WTC11 (cell line): ENCODE results near the gene PCBP3. TPM values are rescaled to one million over a fixed set of nuclear protein-coding genes. Genes with fewer than 3 reads are reported as not detected.

Experiments used
- ATAC-seq: fragments of 200-7000 bp; cut with Tn5 transposase; 2 replicates; pipeline ENCODE4 v1.10.0; 2021; ENCODE audit warnings: mild to moderate bottlenecking, moderate library complexity
- CTCF ChIA-PET: fragments of 300-600 bp; sonication (Branson Sonifier 250); formaldehyde crosslinking; loops from one replicate; lab custom pipeline; 2021; ENCODE audit warnings: antibody characterized with exemption; lab: Charles Lee
- POLR2A ChIA-PET: fragments of 350-600 bp; sonication (Branson Sonifier 250); formaldehyde crosslinking; loops from one replicate; lab custom pipeline; 2021; ENCODE audit warnings: antibody characterized with exemption; lab: Charles Lee
- DNase-seq: peaks from one replicate; pipeline ENCODE4 v3.0.0; 2021; ENCODE audit warnings: low spot score
- H3K27ac Mint-ChIP-seq: 2 replicates; pipeline ENCODE4 v1.8.0; 2021; ENCODE audit warnings: mixed read lengths
- H3K27me3 Mint-ChIP-seq: 2 replicates; pipeline ENCODE4 v1.8.0; 2021; ENCODE audit warnings: low read depth, mild to moderate bottlenecking, moderate library complexity, mixed read lengths
- H3K36me3 Mint-ChIP-seq: 2 replicates; pipeline ENCODE4 v1.8.0; 2021; ENCODE audit warnings: mixed read lengths
- H3K4me1 Mint-ChIP-seq: 2 replicates; pipeline ENCODE4 v1.8.0; 2022; ENCODE audit warnings: mixed read lengths
- H3K4me3 Mint-ChIP-seq: 2 replicates; pipeline ENCODE4 v1.8.0; 2021; ENCODE audit warnings: mild to moderate bottlenecking, moderate library complexity, mixed read lengths
- H3K9me3 Mint-ChIP-seq: 2 replicates; pipeline ENCODE4 v1.8.0; 2021; ENCODE audit warnings: mixed read lengths
- ESRRA ChIP-seq: sonication (generic); formaldehyde crosslinking; IDR thresholded peaks from 2 replicates; pipeline ENCODE4 v1.8.1; 2022; ENCODE audit warnings: mild to moderate bottlenecking, missing genetic modification reagents, borderline replicate concordance
- JAZF1 ChIP-seq: fragments of 250-450 bp; sonication (Bioruptor Pico); IDR thresholded peaks from 2 replicates; pipeline ENCODE4 v1.9.0; 2021; ENCODE audit warnings: moderate library complexity, mild to moderate bottlenecking, inconsistent platforms
- NFE2L1 ChIP-seq: sonication (generic); formaldehyde crosslinking; IDR thresholded peaks from 2 replicates; pipeline ENCODE4 v1.8.1; 2023; ENCODE audit warnings: missing genetic modification reagents
- NR3C1 ChIP-seq: sonication (generic); formaldehyde crosslinking; conservative IDR thresholded peaks from 2 replicates; pipeline ENCODE4 v1.8.1; 2023; ENCODE audit warnings: low read depth, mild to moderate bottlenecking, missing genetic modification reagents
- PRRX2 ChIP-seq: fragments of 250-450 bp; sonication (Bioruptor Pico); IDR thresholded peaks from 2 replicates; pipeline ENCODE4 v1.8.0; 2021; ENCODE audit warnings: mild to moderate bottlenecking
- SP1 ChIP-seq: sonication (generic); formaldehyde crosslinking; conservative IDR thresholded peaks from 2 replicates; pipeline ENCODE4 v1.8.1; 2022; ENCODE audit warnings: missing genetic modification reagents
- TCF7 ChIP-seq: sonication (generic); formaldehyde crosslinking; IDR thresholded peaks from 2 replicates; pipeline ENCODE4 v1.8.0; 2022; ENCODE audit warnings: mild to moderate bottlenecking, low read depth, missing genetic modification reagents, moderate library complexity
- ZBTB21 ChIP-seq: sonication (generic); formaldehyde crosslinking; IDR thresholded peaks from 2 replicates; pipeline ENCODE4 v1.8.1; 2023; ENCODE audit warnings: mild to moderate bottlenecking, missing genetic modification reagents, borderline replicate concordance
- ZBTB43 ChIP-seq: sonication (generic); formaldehyde crosslinking; IDR thresholded peaks from 2 replicates; pipeline ENCODE4 v1.8.1; 2023; ENCODE audit warnings: mild to moderate bottlenecking, missing genetic modification reagents
- ZNF121 ChIP-seq: sonication (generic); formaldehyde crosslinking; IDR thresholded peaks from 2 replicates; pipeline ENCODE4 v1.8.0; 2023; ENCODE audit warnings: missing genetic modification reagents
- ZNF317 ChIP-seq: sonication (generic); formaldehyde crosslinking; IDR thresholded peaks from 2 replicates; pipeline ENCODE4 v1.8.1; 2023; ENCODE audit warnings: low read depth, mild to moderate bottlenecking, moderate library complexity, missing genetic modification reagents, borderline replicate concordance
- ZNF416 ChIP-seq: fragments of 250-450 bp; sonication (Bioruptor Pico); IDR thresholded peaks from 2 replicates; pipeline ENCODE4 v1.9.0; 2021; ENCODE audit warnings: mild to moderate bottlenecking, inconsistent platforms
- ZNF671 ChIP-seq: fragments of 250-450 bp; sonication (Bioruptor Pico); IDR thresholded peaks from 2 replicates; pipeline ENCODE4 v1.8.0; 2021; ENCODE audit warnings: mild to moderate bottlenecking
- total RNA-seq: library from RNA; stranded (reverse); gene quantifications from 3 replicates; pipeline ENCODE4 v1.2.3, GENCODE V29; 2021
- TF ChIP-seq, protein P1 (sequence below): sonication (generic); formaldehyde crosslinking; conservative IDR thresholded peaks from 2 replicates; pipeline ENCODE4 v1.8.1; 2023; ENCODE audit warnings: mild to moderate bottlenecking, low read depth, missing genetic modification reagents, moderate library complexity
- TF ChIP-seq, protein P2 (sequence below): sonication (generic); formaldehyde crosslinking; IDR thresholded peaks from 2 replicates; pipeline ENCODE4 v1.8.0; 2023; ENCODE audit warnings: missing genetic modification reagents
- TF ChIP-seq, protein P3 (sequence below): sonication (generic); formaldehyde crosslinking; IDR thresholded peaks from 2 replicates; pipeline ENCODE4 v1.8.0; 2022; ENCODE audit warnings: missing genetic modification reagents
- TF ChIP-seq, protein P4 (sequence below): sonication (generic); formaldehyde crosslinking; IDR thresholded peaks from 2 replicates; pipeline ENCODE4 v1.8.1; 2022; ENCODE audit warnings: mild to moderate bottlenecking, moderate library complexity, missing genetic modification reagents

The PCBP3 gene
- total RNA-seq, 1 experiment from 2014 or later: 8.5 TPM

GRCh38 chr21:45826676-45827301 lies 183.3 kb downstream of the PCBP3 start:
- ChIA-PET CTCF (no interaction called here), POLR2A (no interaction called here)
- TF ChIP-seq ESRRA (CRISPR knock-in tag) (no peak), NFE2L1 (CRISPR knock-in tag) (no peak), SP1 (CRISPR knock-in tag) (no peak), PRRX2 (CRISPR knock-in tag) (no peak), ZNF121 (no peak), ZBTB21 (CRISPR knock-in tag) (no peak), ZBTB43 (CRISPR knock-in tag) (no peak), ZNF671 (no peak), NR3C1 (CRISPR knock-in tag) (no peak), ZNF416 (CRISPR knock-in tag) (no peak), TCF7 (no peak), JAZF1 (CRISPR knock-in tag) (no peak), ZNF317 (CRISPR knock-in tag) (no peak)
- TF ChIP-seq, protein P1, sequence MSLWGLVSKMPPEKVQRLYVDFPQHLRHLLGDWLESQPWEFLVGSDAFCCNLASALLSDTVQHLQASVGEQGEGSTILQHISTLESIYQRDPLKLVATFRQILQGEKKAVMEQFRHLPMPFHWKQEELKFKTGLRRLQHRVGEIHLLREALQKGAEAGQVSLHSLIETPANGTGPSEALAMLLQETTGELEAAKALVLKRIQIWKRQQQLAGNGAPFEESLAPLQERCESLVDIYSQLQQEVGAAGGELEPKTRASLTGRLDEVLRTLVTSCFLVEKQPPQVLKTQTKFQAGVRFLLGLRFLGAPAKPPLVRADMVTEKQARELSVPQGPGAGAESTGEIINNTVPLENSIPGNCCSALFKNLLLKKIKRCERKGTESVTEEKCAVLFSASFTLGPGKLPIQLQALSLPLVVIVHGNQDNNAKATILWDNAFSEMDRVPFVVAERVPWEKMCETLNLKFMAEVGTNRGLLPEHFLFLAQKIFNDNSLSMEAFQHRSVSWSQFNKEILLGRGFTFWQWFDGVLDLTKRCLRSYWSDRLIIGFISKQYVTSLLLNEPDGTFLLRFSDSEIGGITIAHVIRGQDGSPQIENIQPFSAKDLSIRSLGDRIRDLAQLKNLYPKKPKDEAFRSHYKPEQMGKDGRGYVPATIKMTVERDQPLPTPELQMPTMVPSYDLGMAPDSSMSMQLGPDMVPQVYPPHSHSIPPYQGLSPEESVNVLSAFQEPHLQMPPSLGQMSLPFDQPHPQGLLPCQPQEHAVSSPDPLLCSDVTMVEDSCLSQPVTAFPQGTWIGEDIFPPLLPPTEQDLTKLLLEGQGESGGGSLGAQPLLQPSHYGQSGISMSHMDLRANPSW (CRISPR knock-in tag): no peak
- TF ChIP-seq, protein P2, sequence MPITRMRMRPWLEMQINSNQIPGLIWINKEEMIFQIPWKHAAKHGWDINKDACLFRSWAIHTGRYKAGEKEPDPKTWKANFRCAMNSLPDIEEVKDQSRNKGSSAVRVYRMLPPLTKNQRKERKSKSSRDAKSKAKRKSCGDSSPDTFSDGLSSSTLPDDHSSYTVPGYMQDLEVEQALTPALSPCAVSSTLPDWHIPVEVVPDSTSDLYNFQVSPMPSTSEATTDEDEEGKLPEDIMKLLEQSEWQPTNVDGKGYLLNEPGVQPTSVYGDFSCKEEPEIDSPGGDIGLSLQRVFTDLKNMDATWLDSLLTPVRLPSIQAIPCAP (CRISPR knock-in tag): no peak
- TF ChIP-seq, protein P3, sequence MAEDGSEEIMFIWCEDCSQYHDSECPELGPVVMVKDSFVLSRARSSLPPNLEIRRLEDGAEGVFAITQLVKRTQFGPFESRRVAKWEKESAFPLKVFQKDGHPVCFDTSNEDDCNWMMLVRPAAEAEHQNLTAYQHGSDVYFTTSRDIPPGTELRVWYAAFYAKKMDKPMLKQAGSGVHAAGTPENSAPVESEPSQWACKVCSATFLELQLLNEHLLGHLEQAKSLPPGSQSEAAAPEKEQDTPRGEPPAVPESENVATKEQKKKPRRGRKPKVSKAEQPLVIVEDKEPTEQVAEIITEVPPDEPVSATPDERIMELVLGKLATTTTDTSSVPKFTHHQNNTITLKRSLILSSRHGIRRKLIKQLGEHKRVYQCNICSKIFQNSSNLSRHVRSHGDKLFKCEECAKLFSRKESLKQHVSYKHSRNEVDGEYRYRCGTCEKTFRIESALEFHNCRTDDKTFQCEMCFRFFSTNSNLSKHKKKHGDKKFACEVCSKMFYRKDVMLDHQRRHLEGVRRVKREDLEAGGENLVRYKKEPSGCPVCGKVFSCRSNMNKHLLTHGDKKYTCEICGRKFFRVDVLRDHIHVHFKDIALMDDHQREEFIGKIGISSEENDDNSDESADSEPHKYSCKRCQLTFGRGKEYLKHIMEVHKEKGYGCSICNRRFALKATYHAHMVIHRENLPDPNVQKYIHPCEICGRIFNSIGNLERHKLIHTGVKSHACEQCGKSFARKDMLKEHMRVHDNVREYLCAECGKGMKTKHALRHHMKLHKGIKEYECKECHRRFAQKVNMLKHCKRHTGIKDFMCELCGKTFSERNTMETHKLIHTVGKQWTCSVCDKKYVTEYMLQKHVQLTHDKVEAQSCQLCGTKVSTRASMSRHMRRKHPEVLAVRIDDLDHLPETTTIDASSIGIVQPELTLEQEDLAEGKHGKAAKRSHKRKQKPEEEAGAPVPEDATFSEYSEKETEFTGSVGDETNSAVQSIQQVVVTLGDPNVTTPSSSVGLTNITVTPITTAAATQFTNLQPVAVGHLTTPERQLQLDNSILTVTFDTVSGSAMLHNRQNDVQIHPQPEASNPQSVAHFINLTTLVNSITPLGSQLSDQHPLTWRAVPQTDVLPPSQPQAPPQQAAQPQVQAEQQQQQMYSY (CRISPR knock-in tag): no peak
- H3K27me3 Mint-ChIP-seq: no peaks in the 10 kb centered on the region
- DNase-seq (no peak), ATAC-seq (no peak)
- H3K4me3 Mint-ChIP-seq: no peak overlapping the region
- H3K4me1 Mint-ChIP-seq: peaks cover 16% of the 10 kb centered on the region
- H3K27ac Mint-ChIP-seq: no peak overlapping the region
- H3K9me3 Mint-ChIP-seq: 0 out of 2 replicates have a peak, but pooled peaks cover 2% of the 10 kb centered on the region
- H3K36me3 Mint-ChIP-seq: no peaks in the 10 kb centered on the region

DNA sequence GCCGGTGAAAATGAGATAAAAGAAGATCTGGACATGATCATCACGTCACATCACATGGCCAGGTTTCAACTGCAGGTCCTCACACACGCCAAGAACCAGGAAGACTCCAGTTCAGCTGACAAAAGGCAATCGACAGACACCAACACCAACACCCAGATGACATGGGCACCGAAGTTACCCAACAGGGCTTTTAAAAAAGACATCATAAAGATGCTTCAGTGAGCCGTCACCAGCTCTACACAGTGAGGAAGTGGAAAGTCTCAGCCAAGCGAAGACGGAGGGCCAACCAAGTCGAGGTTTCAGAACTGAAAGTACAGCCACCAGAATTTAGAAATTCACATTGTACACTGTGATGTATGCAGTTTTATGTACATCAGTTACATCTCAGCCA lies 183.8 kb downstream of the PCBP3 start:
- CTCF ChIA-PET: no interaction called here
- peaks cover 5% of the 10 kb centered on the region; the same call in 1 of the 2 replicates for H3K9me3 Mint-ChIP-seq
- TF ChIP-seq, protein P4, sequence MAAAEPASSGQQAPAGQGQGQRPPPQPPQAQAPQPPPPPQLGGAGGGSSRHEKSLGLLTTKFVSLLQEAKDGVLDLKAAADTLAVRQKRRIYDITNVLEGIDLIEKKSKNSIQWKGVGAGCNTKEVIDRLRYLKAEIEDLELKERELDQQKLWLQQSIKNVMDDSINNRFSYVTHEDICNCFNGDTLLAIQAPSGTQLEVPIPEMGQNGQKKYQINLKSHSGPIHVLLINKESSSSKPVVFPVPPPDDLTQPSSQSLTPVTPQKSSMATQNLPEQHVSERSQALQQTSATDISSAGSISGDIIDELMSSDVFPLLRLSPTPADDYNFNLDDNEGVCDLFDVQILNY (CRISPR knock-in tag): no peak
- TF ChIP-seq, all 79 proteins: peak for 0
- no peak for ATAC-seq
- Mint-ChIP-seq H3K4me3 (no peak overlapping the region), H3K27me3 (no peaks in the 10 kb centered on the region), H3K27ac (no peak overlapping the region; the same call in 1 of the 2 replicates), H3K36me3 (no peaks in the 10 kb centered on the region), H3K4me1 (peaks cover 15% of the 10 kb centered on the region)
- POLR2A ChIA-PET: no interaction called here
- no peak for DNase-seq
